Hematopoietic multipotent progenitor cell treated with erythropoietin and hydrocortisone succinate and interleukin-3 and kit ligand, for 6 days (in vitro differentiated cells): ENCODE data around the gene IL31RA.

Experiments
- DNase-seq: peaks from one replicate; pipeline ENCODE4 v3.0.0-alpha.2; 2015

The IL31RA gene

DNA sequence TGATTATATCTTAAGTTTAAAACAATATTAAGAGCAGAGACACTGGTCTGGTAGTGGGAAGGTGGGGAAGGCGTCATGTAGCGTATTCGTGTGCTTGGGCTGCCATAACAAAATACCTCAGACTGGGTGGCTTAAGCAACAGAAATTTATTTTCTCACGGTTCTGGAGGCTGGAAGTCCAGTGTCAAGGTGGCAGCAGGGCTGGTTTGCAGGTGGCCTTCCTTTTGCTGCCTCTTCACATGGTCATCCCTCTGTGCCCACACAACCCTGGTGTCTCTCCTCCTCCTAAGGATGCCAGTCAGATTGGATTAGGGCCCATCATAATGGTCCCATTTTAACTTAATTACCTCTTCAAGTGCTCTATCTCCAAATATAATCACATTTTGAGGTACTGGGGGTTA, 9.6 kb downstream of the IL31RA start:
- no peak for DNase-seq

DNA sequence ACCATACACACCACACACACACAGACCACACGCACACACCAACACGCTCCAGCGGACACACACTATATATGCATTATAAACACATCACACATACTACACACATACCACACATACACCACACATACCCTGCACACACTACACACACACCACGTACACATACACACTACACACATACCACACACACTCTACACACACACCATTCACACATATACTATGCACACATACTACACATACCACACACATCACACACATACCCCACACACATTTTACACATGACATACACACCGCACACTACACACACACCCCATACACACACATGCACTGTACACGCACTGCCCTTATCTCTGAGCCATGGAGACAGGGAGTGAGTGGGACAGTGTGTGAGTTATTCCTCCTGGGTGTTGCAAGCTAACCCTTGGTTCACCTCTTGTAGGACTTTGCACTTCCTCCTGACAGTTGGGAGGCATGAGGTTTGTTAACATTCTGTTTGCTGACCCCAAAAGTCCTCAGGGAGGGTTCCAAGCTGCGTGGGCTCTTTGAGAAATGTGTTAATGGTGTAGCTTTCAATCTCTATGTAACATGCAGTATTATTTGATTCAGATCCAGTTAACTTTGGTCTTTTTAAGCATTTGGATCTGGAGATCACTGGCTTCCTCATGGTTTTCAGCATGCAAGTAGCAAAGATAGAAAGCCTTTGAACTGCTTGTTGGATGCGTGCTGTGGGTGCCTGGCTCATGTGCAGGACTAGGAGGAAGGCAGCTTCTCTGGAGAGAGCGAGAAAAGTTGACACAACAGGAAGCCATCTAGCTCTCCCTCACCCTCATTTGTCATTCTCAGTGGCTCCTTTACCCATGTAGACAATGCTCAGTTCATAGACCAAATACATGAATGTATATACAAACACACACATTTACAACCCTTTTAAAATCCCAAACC, 13.7 kb downstream of the IL31RA start:
- DNase-seq, result no peak

DNA sequence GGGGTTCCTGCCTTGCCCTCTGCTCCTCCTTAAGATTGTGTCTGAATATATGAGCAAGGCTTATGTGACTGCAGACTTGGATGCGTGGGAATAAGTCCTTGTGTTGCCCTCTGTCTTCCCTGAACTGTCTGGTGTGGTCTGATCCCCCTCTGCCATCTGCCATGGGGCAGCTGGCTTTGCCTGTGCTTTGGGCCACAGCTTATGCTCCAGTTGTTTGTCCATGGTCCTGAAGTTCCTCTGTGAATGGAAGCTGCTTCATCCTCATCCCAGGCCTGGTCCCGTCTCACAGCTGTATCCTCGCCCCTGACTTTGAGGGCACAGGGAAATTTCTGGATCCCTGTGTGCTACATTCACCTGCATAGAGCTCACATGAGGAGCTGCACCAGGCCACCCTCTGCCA, 14.7 kb downstream of the IL31RA start:
- peak; percentile 9 for DNase-seq

DNA sequence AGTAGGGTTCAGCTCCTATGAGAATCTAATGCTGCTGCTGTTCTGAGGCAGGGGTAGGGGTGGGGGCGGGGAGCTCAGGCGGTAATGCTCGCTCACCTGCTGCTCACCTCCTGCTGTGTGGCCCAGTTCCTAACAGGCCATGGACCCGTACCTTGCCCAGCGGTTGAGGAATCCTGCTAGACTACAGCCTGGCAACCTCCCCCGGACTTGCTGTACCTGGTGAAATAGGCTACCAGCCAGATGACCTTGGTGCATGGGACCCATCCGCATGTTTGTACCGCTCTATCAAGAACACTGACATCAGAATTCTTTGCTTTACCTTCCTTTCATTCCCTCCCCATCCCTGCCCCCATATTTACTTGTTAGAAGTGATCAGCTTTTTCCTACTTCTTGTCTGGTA, 15.3 kb downstream of the IL31RA start:
- no peak for DNase-seq

DNA sequence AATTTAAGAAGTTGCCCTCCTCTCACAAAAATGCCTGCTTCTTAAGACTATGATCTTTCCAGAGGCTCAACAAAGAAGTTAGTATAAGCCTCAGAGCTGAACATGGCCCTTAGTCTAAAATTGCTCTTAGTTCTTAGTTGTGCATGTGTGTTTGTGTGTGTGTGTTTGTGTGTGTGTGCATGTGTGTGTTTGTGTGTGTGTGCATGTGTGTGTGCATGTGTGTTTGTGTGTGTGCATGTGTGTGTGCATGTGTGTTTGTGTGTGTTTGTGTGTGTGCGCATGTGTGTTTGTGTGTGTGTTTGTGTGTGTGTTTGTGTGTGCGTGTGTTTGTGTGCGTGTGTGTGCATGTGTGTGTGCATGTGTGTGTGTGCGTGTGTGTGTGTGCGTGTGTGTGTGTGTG, 15.8 kb downstream of the IL31RA start:
- DNase-seq, result no peak

DNA sequence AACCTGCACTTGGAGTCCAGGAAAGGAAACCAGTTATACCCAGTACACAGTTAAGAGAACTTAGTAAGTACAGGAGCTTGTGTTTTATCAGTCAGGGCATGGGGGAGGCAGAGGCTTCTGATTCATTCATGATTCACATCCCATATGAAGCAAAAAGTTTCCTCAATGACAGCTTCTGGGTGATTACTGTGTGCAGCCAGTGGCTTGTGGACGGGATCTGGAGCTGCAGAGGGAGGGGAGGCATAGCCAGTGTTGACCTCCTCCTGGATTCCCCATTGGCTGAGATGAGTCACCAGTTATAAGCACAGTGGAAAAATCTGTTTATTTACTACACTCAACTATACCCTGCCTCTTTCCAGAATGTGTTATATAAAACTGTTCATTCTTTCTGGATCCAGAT, 17.7 kb downstream of the IL31RA start:
- DNase-seq, result no peak

DNA sequence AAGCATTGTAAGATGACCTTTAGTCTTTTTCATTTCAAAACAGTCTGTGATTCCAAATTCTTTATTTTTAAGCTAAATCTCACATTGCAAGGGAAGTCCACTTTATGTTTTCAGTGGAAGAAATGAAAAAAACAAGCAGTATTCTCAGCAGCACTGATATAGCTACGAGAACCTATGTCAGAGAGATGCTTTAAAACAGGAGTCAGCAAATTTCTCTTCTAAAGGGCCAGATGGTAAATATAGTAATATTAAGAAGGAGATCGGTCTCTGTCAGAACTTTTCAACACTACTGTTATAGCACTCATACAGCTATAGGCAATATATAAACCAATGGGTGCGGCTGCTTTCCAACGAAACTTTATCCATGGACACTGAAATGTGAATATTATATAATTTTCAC, 18.7 kb downstream of the IL31RA start:
- DNase-seq, result no peak

DNA sequence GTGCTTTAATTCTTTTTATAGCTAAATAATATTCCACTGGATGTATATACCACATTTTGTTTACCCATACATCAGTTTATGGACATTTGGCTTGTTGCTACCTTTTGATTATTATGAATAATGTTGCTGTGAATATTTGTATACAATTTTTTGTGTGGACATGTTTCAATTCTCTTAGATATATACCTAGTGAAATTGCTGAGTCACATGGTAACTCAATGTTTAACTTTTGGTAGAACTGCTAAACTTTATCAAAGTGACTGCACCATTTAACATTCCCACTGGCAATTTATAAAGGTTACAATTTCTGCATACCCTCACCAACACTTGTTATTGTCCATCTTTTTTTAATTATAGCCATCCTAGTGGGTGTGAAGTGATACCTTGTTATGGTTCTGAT, 22.1 kb downstream of the IL31RA start:
- DNase-seq, result no peak

DNA sequence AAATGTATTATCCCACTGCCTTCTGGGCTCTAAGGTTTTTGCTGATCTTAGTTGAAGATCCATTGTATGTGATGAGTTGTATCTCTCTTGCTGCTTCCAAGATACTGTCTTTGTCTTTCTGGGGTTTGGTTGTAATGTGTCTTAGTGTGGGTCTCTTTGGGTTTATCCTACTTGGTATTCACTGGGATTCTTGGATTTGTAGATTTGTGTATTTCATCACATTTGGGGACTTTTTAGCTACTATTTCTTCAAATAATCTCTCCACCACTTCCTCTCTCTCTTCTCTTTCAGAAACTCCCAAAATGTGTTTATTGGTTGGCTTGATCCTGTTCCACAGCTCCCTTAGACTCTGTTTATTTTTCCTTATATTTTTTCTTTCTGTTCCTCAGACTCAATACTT, 26.5 kb downstream of the IL31RA start:
- no peak for DNase-seq

DNA sequence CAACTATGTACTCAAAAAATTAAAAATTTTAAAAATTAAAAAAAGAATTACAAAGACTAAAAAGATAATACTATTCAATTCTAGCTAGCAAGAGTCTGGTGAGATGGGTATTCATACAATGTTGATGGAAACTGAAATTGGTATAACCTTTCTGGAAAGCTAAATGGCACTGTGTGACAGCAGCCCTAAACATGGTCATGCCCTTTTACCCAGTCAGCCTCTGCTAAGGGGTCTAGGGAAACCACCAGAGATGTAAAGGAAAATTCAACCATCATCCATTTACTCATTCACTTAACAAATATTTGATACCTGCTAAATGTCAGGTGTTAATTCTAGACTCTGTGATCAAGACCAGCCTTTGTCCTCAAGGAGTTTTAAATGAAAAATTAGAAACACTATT, 29.3 kb downstream of the IL31RA start:
- DNase-seq, result no peak

DNA sequence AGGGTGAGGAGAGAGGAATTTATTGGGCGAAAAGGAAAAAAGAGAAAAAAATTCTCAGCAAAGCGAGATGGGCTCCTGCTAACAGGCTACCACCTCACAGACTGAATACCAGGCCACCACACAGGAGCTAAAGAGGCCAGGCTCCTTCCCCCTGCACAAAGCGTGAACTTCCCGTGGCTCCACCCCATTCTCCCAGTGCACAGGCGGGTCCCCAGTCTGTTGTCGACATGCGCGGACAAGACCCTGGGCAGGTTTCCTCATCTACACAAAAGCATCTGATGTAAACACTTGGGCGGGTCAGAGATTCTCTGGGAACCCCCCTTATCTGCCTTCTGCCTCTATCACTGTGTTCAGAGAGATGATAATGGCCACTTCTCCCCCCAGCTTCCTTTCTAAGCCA, 34.2 kb downstream of the IL31RA start:
- no peak for DNase-seq

DNA sequence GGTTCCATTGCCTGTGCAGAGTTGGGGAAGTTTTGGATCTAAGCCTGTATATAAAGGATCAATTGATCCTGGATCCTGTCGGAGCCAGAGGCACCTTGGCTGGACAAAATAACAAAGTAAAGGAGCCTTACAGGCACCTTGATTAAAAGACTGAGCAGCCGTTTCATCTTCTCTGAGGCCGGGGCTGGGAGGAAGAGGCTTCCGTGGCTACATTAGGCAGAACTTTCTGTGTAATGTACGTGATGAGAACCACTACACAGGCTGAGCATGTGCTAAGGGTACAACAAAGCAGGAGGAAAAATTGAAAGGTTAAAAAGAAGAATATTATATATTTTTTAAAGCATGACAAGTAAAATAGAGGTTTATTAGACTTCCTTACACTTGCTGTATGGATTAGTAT, 37.0 kb downstream of the IL31RA start:
- DNase-seq, result no peak

DNA sequence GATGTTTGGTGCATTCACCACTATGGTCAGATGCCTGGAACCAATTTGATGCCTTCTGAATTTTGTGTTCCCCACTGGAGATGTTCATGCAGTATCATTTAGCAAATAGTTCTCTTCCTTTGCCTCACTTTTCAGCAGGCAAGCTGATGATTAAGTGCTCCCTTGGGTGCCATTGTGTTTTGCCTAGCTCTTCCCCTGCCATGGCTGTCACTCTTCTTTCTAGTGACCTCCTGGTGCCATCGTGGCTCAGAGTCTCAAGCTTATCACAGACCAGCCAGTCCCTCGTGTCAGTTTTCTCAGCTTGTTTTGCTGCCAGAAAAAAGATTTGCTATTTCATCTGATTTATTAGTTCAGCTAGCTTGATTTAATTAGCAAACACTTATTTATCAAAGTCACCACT, 41.3 kb downstream of the IL31RA start:
- DNase-seq, result no peak

DNA sequence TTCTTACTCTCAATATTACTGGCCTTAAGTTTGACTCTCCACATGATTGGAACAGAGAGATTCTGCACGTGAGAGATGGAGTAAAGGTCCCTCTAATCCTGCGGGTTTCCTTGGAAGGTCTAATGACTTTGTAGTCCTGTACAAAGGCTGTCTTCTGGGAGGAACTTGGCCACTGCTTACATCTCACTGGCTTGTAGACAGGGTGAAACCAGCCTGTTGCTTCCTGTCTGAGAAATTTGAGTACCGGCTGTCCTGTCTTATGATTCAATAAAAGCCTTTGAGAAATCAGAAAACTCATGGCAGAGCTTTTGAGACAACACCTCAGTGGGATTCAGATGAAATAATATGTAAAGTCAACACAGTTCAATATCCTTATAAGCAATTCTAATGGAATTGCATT, 43.0 kb downstream of the IL31RA start:
- DNase-seq, result no peak

DNA sequence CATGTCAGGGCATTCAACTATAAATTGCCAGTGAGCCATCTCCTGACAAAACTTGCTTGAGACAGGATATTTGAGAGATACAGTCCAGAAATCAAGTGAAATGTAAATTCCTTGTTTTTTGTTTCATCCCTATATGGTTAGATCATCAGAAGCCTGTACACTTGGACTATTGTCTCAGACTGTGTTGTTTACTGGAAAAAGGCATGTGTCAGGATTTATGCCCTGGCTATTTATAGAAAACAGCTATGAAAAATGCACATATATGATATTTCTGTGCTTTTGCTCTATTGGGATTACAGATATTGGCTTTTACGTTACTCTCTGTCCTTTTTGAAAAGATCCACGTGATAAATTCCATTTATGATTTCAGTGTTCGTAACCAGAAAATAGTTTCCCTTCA, 44.2 kb downstream of the IL31RA start:
- no peak for DNase-seq

DNA sequence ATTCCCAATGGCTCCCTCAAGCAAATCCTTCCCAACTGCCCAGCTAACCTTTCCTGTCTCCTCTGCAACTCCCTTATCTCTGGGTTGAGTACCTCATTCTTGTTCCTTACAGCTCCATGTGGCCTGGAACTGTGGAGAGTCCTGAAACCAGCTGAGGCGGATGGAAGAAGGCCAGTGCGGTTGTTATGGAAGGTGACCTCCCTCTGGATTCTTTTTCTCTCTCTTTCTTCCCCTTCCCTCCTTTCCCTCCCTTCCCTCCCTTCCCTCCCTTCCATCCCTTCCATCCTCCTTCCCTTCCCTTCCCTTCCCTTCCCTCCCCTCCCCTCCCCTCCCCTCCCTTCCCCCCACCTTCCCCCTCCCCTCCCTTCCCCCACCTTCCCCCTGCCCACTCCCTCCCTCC, 45.1 kb downstream of the IL31RA start:
- DNase-seq, result no peak

DNA sequence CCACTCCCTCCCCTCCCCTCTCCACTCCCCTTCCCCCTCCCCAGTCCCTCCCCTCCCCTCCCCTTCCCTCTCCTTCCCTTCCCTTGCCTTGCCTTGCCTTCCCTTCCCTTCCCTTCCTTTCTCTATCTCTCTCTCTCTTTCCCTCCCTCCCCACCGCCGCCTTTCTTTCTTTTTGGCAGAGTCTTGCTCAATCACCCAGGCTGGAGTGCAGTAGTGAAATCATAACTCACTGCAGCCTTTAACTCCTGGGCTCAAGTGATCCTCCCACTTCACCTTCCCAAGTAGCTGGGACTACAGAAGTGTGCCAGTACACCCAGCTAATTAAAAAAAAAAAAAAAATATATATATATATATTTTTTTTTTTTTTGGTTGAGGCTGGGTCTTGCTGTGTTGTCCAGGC, 45.5 kb downstream of the IL31RA start:
- DNase-seq, result no peak

DNA sequence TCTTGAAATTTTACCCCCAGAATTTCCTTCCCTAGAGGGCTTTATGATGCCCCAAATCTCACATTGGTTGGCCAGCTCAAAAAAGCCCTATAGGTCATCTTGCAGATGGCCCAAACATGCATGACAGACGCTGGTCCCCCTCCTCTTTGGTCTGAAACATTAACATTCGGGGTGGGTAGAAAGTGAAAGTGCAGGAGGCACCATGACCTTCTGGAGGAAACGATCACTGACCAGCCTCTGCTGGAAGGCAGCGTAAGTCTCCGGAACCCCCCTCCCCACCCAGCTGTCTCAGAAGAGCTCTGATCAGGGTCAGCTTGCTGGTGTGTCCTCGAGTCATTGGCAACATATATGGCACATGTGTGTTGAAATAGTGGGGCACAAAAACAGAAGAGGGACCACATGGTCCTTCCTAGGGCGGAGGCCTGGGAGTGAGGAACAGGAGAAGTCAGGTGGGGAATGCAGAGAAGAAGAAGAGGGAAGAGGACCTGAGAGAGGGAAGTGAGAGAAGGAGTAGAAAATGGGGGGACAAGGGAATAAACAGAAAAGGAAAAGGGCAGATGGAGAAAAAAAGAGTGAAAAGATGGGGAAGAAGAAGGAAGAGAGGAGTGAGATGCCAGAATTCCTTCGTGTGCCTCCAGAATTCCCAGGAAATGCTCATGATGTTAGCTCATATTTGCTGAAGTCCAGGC, 46.2 kb downstream of the IL31RA start:
- DNase-seq, result no peak

DNA sequence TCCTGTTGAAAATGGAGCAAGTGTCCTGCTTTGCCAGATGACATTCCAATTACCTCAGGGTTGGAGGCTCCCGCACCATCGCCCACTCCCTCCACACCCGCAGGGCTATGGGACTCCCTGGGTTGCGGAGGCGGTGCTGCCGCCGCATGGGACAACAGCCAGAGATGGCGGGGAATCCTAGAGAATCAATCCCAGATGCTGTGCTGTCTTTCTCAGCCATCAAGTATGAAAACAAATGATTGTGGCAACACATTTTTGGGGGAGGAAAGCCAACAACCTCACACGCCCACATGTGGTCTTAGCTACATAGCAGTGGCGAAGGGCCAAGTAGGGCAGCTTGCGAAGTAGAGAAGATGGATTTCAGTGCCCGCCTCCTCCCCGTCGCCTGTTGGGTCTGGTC, 46.7 kb downstream of the IL31RA start:
- DNase-seq, result no peak

DNA sequence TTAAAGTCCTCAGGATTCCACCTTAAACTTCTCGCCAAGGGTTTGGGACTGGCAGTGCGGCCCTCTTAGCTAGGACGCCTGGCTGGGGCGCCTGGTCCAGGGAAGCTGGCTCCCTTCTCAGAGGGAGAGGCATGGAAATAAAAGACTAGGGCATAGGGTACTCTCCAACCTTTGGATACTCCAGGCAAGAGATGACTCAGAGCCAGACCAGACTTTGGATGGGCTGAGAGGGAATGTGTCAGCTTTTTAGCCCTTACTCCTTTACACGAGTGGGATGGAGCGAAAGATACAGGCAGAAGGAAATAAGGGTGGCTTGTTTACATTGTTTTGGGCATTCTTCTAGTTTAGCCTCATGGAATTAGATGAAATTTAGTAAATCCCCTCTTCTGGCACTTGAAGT, 48.2 kb downstream of the IL31RA start:
- no peak for DNase-seq

DNA sequence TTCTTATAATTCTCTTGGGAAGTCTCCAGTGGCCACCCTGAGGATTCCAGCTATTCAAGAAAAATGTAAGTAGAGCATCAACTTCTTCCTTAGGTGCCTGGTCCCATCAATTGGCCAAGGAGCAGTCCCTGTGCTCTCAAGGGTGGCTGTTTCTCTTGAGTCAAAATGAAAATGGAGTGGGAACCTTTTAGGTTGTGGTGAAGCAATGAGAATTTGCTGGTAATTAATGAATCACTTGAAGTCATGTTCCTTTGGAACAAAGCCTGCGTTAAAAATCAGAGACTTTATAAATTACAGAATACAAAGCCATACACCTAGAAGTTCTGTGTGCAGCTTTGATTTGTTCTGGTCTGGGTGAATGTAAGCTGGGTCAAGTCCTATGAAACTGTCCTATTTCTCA, 48.9 kb downstream of the IL31RA start:
- no peak for DNase-seq

DNA sequence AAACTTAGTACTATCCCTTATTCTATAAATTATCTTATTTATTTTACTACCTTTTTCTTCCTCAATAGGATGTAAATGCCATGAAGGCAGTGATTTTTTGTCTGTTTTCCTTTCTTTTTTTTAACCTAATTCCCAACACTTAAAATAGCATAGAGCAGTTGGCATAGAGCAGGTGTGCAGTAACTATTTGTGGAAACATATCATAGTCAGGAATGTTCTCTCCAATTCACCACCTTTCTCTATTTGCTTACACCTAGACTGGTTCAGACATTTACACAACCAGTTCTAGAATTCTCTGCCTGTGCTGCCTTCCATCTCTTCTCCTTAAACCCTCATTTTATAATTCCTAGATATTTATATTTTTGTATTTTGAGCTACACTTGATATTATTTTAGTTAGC, 49.6 kb downstream of the IL31RA start:
- no peak for DNase-seq

DNA sequence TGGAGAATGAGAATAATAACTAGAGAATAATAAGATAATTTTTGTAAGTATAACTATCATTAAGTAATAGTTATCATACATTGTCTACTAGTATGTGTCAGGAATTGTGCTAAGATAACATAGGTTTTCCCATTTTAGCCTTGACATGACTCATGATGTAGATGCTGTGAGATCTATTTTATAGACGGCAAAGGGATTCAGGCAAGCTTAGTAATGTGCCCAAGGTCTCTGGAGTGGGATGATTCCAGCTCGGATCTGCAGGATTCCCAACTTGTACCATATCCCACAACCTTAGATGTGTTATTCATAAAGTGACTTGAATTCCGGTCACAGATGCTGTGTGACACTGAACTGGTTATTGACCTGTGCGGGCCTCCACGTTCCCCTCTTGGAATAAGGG, 51.5 kb downstream of the IL31RA start:
- DNase-seq, result no peak

DNA sequence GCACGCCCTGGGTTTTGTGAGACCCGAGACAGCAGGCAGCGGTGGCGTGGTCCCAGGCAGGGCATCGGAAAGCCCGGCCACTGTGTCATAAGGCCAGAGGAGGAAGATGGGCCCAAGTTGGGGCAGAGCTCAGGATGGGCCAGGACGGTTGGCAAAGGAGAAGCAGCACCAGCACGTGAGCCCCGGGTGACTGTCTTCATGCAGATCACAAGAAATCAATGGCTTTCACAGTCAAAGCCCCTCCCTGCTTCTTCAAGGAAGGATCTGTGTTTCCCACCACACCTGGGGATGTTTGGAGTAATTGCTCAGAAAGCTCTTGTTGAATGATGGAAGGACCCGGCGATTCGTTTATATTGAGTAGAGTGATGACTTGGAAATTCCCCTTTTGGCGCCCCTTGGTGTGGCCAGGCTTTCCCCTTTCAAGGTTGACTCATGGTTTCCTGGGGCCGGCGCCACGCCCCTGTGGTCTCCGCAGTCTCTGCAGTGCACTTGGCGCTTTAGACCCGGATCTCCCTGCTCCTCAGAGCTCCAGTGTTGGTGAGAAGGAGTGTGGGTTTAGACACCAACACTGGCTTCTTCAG, 52.1 kb downstream of the IL31RA start:
- DNase-seq, result peak; percentile 30
